AG10803 (cell line): ENCODE measurements around the gene ATP1A2.

Experiments
- DNase-seq: peaks from one replicate; pipeline ENCODE4 v3.0.0; 2010; ENCODE audit warnings: low read depth
- H3K4me3 ChIP-seq: 2 replicates; pipeline ENCODE4 v1.5.1; 2011; ENCODE audit warnings: mild to moderate bottlenecking, low read length, control low read depth
- CTCF ChIP-seq: conservative IDR thresholded peaks from 2 replicates; pipeline ENCODE4 v1.5.1; 2011; ENCODE audit warnings: mild to moderate bottlenecking, low read length, control low read depth, inconsistent platforms

ATP1A2 gene

GRCh38 chr1:160074865-160075264 lies 40.7 kb upstream of the ATP1A2 start:
- no peak for DNase-seq
- TF ChIP-seq CTCF, result no peak

GRCh38 chr1:160075836-160076235 lies 39.7 kb upstream of the ATP1A2 start:
- TF ChIP-seq CTCF, result no peak
- no peak overlapping the region for H3K4me3 ChIP-seq

More at GRCh38 chr1:160074865-160075264, 40.7 kb upstream of the ATP1A2 start:
- H3K4me3 ChIP-seq, result no peak overlapping the region

GRCh38 chr1:160076295-160076694 lies 39.3 kb upstream of the ATP1A2 start:
- H3K4me3 ChIP-seq, result no peak overlapping the region
- DNase-seq, result peak; percentile 21
- no peak for TF ChIP-seq CTCF

More at GRCh38 chr1:160075836-160076235, 39.7 kb upstream of the ATP1A2 start:
- DNase-seq, result no peak

- DNase-seq, result no peak
- H3K4me3 ChIP-seq, result no peak overlapping the region
- TF ChIP-seq CTCF, result no peak
Measured at GRCh38 chr1:160077486-160077885, 38.1 kb upstream of the ATP1A2 start.

GRCh38 chr1:160078512-160079195 lies 36.9 kb upstream of the ATP1A2 start:
- no peak for DNase-seq
- TF ChIP-seq CTCF, result peak; percentile 71
- H3K4me3 ChIP-seq, result no peak overlapping the region

- no peak for TF ChIP-seq CTCF
- H3K4me3 ChIP-seq, result no peak overlapping the region
- DNase-seq, result no peak
Measured at GRCh38 chr1:160079448-160079847, 36.1 kb upstream of the ATP1A2 start.

GRCh38 chr1:160080381-160081100 lies 35.0 kb upstream of the ATP1A2 start:
- no peak overlapping the region for H3K4me3 ChIP-seq
- no peak for TF ChIP-seq CTCF
- no peak for DNase-seq
